GM12878 (cell line): ENCODE measurements around the gene PPP1R3E. TPM values are rescaled to one million over a fixed set of nuclear protein-coding genes. Genes with fewer than 3 reads are reported as not detected.

ENCODE experiments used
- ATAC-seq: fragments of 200-7000 bp; cut with Tn5 transposase; 3 replicates; pipeline ENCODE4 v1.9.1; 2020; ENCODE audit warnings: mild to moderate bottlenecking, moderate library complexity
- BruUV-seq: library from RNA; stranded (reverse); fragments of 400-500 nt; replicated peaks from 2 replicates; lab custom pipeline; 2021; lab: Mats Ljungman, UMichigan
- CTCF ChIA-PET: fragments of 300-600 bp; sonication (Branson Sonifier 250); formaldehyde crosslinking; extraction: SDS; loops from one replicate; lab custom pipeline; 2021; ENCODE audit warnings: inconsistent platforms; lab: Yijun Ruan, JAX
- POLR2A ChIA-PET: fragments of 350-600 bp; formaldehyde crosslinking; extraction: SDS; loops from one replicate; lab custom pipeline; 2021; ENCODE audit warnings: inconsistent platforms; lab: Charles Lee
- RAD21 ChIA-PET: fragments of 300-600 bp; sonication (Branson Sonifier 250); formaldehyde crosslinking; loops from one replicate; lab custom pipeline; 2023; ENCODE audit warnings: antibody characterized with exemption; ENCODE audit not compliant: unreplicated experiment; lab: Charles Lee
- SMC1A ChIA-PET: fragments of 300-600 bp; sonication (Branson Sonifier 250); formaldehyde crosslinking; loops from one replicate; lab custom pipeline; 2023; ENCODE audit not compliant: unreplicated experiment, uncharacterized antibody; lab: Charles Lee
- DNase-seq: peaks from one replicate; pipeline ENCODE4 v3.0.0-alpha.2; 2011; ENCODE audit warnings: low read depth, low spot score
- FAIRE-seq: peaks from 3 replicates; lab custom pipeline; 2011; peaks lifted over from hg19 to GRCh38; lab: Jason Lieb, UNC
- H2AFZ ChIP-seq: 2 replicates; pipeline ENCODE4 v1.6.0; 2011; ENCODE audit warnings: low read depth, low read length, control low read depth; ENCODE audit not compliant: control insufficient read depth
- H3K27ac ChIP-seq: 2 replicates; pipeline ENCODE4 v1.5.1; 2011; ENCODE audit warnings: control low read depth; ENCODE audit not compliant: control insufficient read depth, insufficient read depth
- H3K27me3 ChIP-seq, 2 experiments: replicated peaks in 1 of 2; 2 replicates each; pipeline versions ENCODE4 v1.6.0 to v1.6.1; 2011; ENCODE audit warnings: low read length in 1 of 2; ENCODE audit not compliant: control insufficient read depth in 2 of 2, insufficient read depth in 2 of 2
- H3K36me3 ChIP-seq, 2 experiments: 2 replicates each; pipeline ENCODE4 v1.5.1; 2011; ENCODE audit warnings: low read length in 1 of 2; ENCODE audit not compliant: control insufficient read depth in 2 of 2, insufficient read depth in 2 of 2
- H3K4me1 ChIP-seq: 2 replicates; pipeline ENCODE4 v1.6.1; 2011; ENCODE audit warnings: mild to moderate bottlenecking, low read length, moderate library complexity, mixed read lengths; ENCODE audit not compliant: control insufficient read depth, insufficient read depth
- H3K4me2 ChIP-seq: 2 replicates; pipeline ENCODE4 v1.6.0; 2011; ENCODE audit warnings: control low read depth; ENCODE audit not compliant: control insufficient read depth, insufficient read depth
- H3K4me3 ChIP-seq: fragments of 200-600 bp; sonication (generic); 2 replicates; pipeline ENCODE4 v1.5.1; 2016
- H3K79me2 ChIP-seq: 2 replicates; pipeline ENCODE4 v1.6.0; 2011; ENCODE audit warnings: low read length; ENCODE audit not compliant: control insufficient read depth, insufficient read depth
- H3K9ac ChIP-seq: 2 replicates; pipeline ENCODE4 v1.8.0; 2011; ENCODE audit warnings: low read length, control low read depth, mixed read lengths; ENCODE audit not compliant: control insufficient read depth, insufficient read depth
- H3K9me3 ChIP-seq: replicated peaks from 3 replicates; pipeline ENCODE4 v1.5.1; 2011; ENCODE audit warnings: mild to moderate bottlenecking, low read length; ENCODE audit not compliant: control insufficient read depth, insufficient read depth
- H4K20me1 ChIP-seq: 2 replicates; pipeline ENCODE4 v1.6.0; 2011; ENCODE audit not compliant: control insufficient read depth, insufficient read depth
- CEBPZ ChIP-seq: fragments of 150-350 bp; IDR thresholded peaks from 2 replicates; pipeline ENCODE4 v1.6.1; 2016; ENCODE audit warnings: low read depth, low read length
- ELK1 ChIP-seq: IDR thresholded peaks from 2 replicates; pipeline ENCODE4 v1.6.1; 2012; ENCODE audit warnings: low read depth, low read length, improper control_type of control experiment
- HSF1 ChIP-seq: fragments of 150-350 bp; IDR thresholded peaks from 2 replicates; pipeline ENCODE4 v1.6.1; 2014; ENCODE audit warnings: mild to moderate bottlenecking, low read depth, low read length
- KLF5 ChIP-seq: fragments of 450-650 bp; IDR thresholded peaks from 2 replicates; pipeline ENCODE4 v1.6.1; 2014; ENCODE audit warnings: mild to moderate bottlenecking; ENCODE audit not compliant: partially characterized antibody
- NR2C1 ChIP-seq: fragments of 450-650 bp; IDR thresholded peaks from 2 replicates; pipeline ENCODE4 v1.6.1; 2017; ENCODE audit warnings: antibody characterized with exemption, mild to moderate bottlenecking, moderate library complexity
- PKNOX1 ChIP-seq: fragments of 450-650 bp; IDR thresholded peaks from 2 replicates; pipeline ENCODE4 v1.6.1; 2016; ENCODE audit warnings: mild to moderate bottlenecking
- POLR2A ChIP-seq: IDR thresholded peaks from 2 replicates; pipeline ENCODE4 v1.6.1; 2011; ENCODE audit warnings: low read depth, mild to moderate bottlenecking, low read length
- RELA ChIP-seq: fragments of 450-650 bp; IDR thresholded peaks from 2 replicates; pipeline ENCODE4 v1.8.0; 2014; ENCODE audit warnings: borderline replicate concordance; ENCODE audit not compliant: partially characterized antibody
- SUPT20H ChIP-seq: IDR thresholded peaks from 2 replicates; pipeline ENCODE4 v1.6.1; 2011; ENCODE audit warnings: low read depth, mild to moderate bottlenecking, low read length, moderate library complexity, borderline replicate concordance; ENCODE audit not compliant: control insufficient read depth
- TCF7 ChIP-seq: IDR thresholded peaks from 2 replicates; pipeline ENCODE4 v1.6.1; 2014; ENCODE audit warnings: antibody characterized with exemption, borderline replicate concordance
- WGBS: methylation state at CpG from one replicate; pipeline ENCODE4 v1.1.6; 2016; ENCODE audit warnings: low lambda C conversion rate; ENCODE audit not compliant: insufficient replicate concordance, insufficient coverage; ENCODE audit errors: missing lambda C conversion rate; 5-methylcytosine and 5-hydroxymethylcytosine counted together
- in situ Hi-C: fragments of 300-500 bp; cut with MboI; formaldehyde crosslinking; loops from 9 replicates; pipeline ENCODE4 v1.14.3; 2018; ENCODE audit warnings: mixed read lengths
- intact Hi-C: fragments of 100-400 bp; cut with micrococcal nuclease; formaldehyde crosslinking; loops from one replicate; pipeline ENCODE4 v1.14.2; 2022; ENCODE audit not compliant: unreplicated experiment
- polyA plus RNA-seq, 11 experiments: library from polyadenylated mRNA; depleted of rRNA in 4 of 11; unstranded in 6 of 11; stranded (reverse) in 5 of 11; fragments of >200 nt; fragmentation: Nextera tagmentation in 4 of 11; fragmentation: Illumina TruSeq in 1 of 11; extraction: Ambion mirVana in 4 of 11; extraction: Trizol in 1 of 11; gene quantifications; 1 replicate in 1 of 11; 2 replicates in 10 of 11; pipeline versions ENCODE4 v1.2.1 to v1.2.3, GENCODE V29; 2011 to 2016; ENCODE audit warnings: inconsistent platforms in 2 of 11, missing spikeins in 2 of 11, low read depth in 1 of 11
- total RNA-seq, 4 experiments: library from RNA; depleted of rRNA in 3 of 4; stranded (reverse); fragments of >200 nt in 3 of 4; fragmentation: Illumina TruSeq in 1 of 4; extraction: Trizol in 1 of 4; gene quantifications; 2 replicates each; pipeline versions ENCODE4 v1.2.1 to v1.2.3, GENCODE V29; 2013 to 2021
- TF ChIP-seq, protein P1 (sequence below): fragments of 450-650 bp; IDR thresholded peaks from 2 replicates; pipeline ENCODE4 v1.6.1; 2017; ENCODE audit warnings: mild to moderate bottlenecking
- TF ChIP-seq, protein P2 (sequence below): fragments of 450-650 bp; IDR thresholded peaks from 2 replicates; pipeline ENCODE4 v1.6.1; 2014; ENCODE audit warnings: mild to moderate bottlenecking
- TF ChIP-seq, protein P3 (sequence below): IDR thresholded peaks from 2 replicates; pipeline ENCODE4 v1.6.1; 2012; ENCODE audit warnings: low read depth, low read length, improper control_type of control experiment

The PPP1R3E gene
- total and polyA plus RNA-seq, 10 of the 15 experiments (the other 5 are each of a cell fraction or from before 2014, with no cell fraction given): 4.6 to 26.4 (median 7.1) TPM

GRCh38 chr14:23277189-23277588 lies 25.5 kb downstream of the PPP1R3E start:
- H3K27me3 ChIP-seq: no peaks in the 10 kb centered on the region; a peak in 1 of 4 replicates
- POLR2A ChIA-PET: interaction anchor here (0.7 kb wide), 1 partner anchor 29 kb away, joined by 3 read pairs; no protein-coding TSS in a partner anchor
- H3K9ac ChIP-seq: no peak overlapping the region
- DNase-seq (no peak), FAIRE-seq (no peak), ATAC-seq (no peak)
- H4K20me1 ChIP-seq: no peaks in the 10 kb centered on the region
- H3K36me3 ChIP-seq: peaks cover 0 to 6% of the 10 kb centered on the region in 2 experiments; a peak in 1 of 4 replicates
- H2AFZ ChIP-seq: no peak overlapping the region
- SMC1A ChIA-PET: no interaction called here
- H3K4me2 ChIP-seq: no peak overlapping the region
- BruUV-seq: no TSS peak
- RAD21 ChIA-PET: interaction anchor here (1.2 kb wide), 1 partner anchor 41 kb away, joined by 3 read pairs; no protein-coding TSS in a partner anchor
- H3K27ac ChIP-seq: no peak overlapping the region
- CTCF ChIA-PET: interaction anchor here (0.9 to 1.6 kb wide), 4 partner anchors 12 to 157 kb away, joined by 3 to 11 read pairs (median 5); no protein-coding TSS in a partner anchor
- in situ Hi-C loops: no loop called here
- peaks cover 2% of the 10 kb centered on the region; the same call in 1 of the 2 replicates for H3K79me2 ChIP-seq
- intact Hi-C loops: no loop called here
- H3K4me1 ChIP-seq: no peaks in the 10 kb centered on the region
- H3K4me3 ChIP-seq: no peak overlapping the region
- H3K9me3 ChIP-seq: no peaks in the 10 kb centered on the region
- 98% methylated on average over 3 of the region's 3 CpGs for WGBS
- TF ChIP-seq ELK1 (no peak), RELA (no peak), HSF1 (no peak), SUPT20H (no peak), PKNOX1 (no peak), TCF7 (no peak), NR2C1 (no peak), KLF5 (no peak), CEBPZ (no peak), POLR2A (no peak)
- TF ChIP-seq, protein P1, sequence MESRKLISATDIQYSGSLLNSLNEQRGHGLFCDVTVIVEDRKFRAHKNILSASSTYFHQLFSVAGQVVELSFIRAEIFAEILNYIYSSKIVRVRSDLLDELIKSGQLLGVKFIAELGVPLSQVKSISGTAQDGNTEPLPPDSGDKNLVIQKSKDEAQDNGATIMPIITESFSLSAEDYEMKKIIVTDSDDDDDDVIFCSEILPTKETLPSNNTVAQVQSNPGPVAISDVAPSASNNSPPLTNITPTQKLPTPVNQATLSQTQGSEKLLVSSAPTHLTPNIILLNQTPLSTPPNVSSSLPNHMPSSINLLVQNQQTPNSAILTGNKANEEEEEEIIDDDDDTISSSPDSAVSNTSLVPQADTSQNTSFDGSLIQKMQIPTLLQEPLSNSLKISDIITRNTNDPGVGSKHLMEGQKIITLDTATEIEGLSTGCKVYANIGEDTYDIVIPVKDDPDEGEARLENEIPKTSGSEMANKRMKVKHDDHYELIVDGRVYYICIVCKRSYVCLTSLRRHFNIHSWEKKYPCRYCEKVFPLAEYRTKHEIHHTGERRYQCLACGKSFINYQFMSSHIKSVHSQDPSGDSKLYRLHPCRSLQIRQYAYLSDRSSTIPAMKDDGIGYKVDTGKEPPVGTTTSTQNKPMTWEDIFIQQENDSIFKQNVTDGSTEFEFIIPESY: no peak
- TF ChIP-seq, protein P2, sequence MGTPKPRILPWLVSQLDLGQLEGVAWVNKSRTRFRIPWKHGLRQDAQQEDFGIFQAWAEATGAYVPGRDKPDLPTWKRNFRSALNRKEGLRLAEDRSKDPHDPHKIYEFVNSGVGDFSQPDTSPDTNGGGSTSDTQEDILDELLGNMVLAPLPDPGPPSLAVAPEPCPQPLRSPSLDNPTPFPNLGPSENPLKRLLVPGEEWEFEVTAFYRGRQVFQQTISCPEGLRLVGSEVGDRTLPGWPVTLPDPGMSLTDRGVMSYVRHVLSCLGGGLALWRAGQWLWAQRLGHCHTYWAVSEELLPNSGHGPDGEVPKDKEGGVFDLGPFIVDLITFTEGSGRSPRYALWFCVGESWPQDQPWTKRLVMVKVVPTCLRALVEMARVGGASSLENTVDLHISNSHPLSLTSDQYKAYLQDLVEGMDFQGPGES: no peak
- TF ChIP-seq, protein P3, sequence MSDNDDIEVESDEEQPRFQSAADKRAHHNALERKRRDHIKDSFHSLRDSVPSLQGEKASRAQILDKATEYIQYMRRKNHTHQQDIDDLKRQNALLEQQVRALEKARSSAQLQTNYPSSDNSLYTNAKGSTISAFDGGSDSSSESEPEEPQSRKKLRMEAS: no peak
